ENCODE results near the gene DNAJB1. TPM values are rescaled to one million over a fixed set of nuclear protein-coding genes. Genes with fewer than 3 reads are reported as not detected.

DNAJB1 gene
- polyA plus RNA-seq, 1 donor (not counting 4 experiments of a cell fraction or from before 2014, with no cell fraction given) = 265 TPM

GRCh38 chr19:14530005-14530348 lies 11.8 kb upstream of the DNAJB1 start:
- dilution Hi-C loops (cut with MboI; ENCODE audit: extremely low pct_ligation_motif_present, low sequenced_read_pairs) = no loop called here
- peaks cover 50% of the 10 kb centered on the region for H3K79me2 ChIP-seq (ENCODE audit: control insufficient read depth, insufficient read depth, low read length)
- H3K9ac ChIP-seq (ENCODE audit: control insufficient read depth, extremely low read depth, insufficient read depth, low read length) = peak overlapping the region; percentile 92
- no peaks in the 10 kb centered on the region for H3K9me3 ChIP-seq (ENCODE audit: control insufficient read depth, low read depth, low read length)
- peaks cover 2% of the 10 kb centered on the region for H3K9me1 ChIP-seq (ENCODE audit: control insufficient read depth, extremely low read depth, insufficient read depth, low read length)
- TF ChIP-seq EZH2 (IDR thresholded peaks at IDR 0.05; ENCODE audit: low read length) (no peak), CTCF (optimal IDR thresholded peaks at IDR 0.05 in 1 of 3, IDR thresholded peaks at IDR 0.05 in 1 of 3, conservative IDR thresholded peaks at IDR 0.05 in 1 of 3; ENCODE audit: extremely low read depth in 1 of 3, insufficient read depth in 2 of 3, low read length in 3 of 3) (no peak)
- peak overlapping the region; percentile 84 for H3K27ac ChIP-seq (ENCODE audit: control insufficient read depth, insufficient read depth, low read length)
- H3K27me3 ChIP-seq (ENCODE audit: control insufficient read depth, extremely low read depth, insufficient read depth, low read length) = no peaks in the 10 kb centered on the region
- peak overlapping the region; percentile 74 to 99 (median 98) for H3K4me3 ChIP-seq (ENCODE audit: control insufficient read depth in 2 of 3, extremely low read depth in 1 of 3, insufficient read depth in 2 of 3, low read depth in 1 of 3, low read length in 3 of 3)
- H3K36me3 ChIP-seq (ENCODE audit: control insufficient read depth in 2 of 2, extremely low read depth in 1 of 2, insufficient read depth in 2 of 2, low read length in 2 of 2) = peaks cover 3 to 6% of the 10 kb centered on the region in 2 experiments
- H3K4me2 ChIP-seq (ENCODE audit: control insufficient read depth, extremely low read depth, insufficient read depth, low read depth, low read length) = peak overlapping the region; percentile 98
- peaks cover 37% of the 10 kb centered on the region for H3K4me1 ChIP-seq (ENCODE audit: control insufficient read depth, extremely low read depth, insufficient read depth, low read length)
- DNase-seq (ENCODE audit: low read depth, low spot score) (no peak), FAIRE-seq (no peak)
- H4K20me1 ChIP-seq (ENCODE audit: control insufficient read depth, extremely low read depth, insufficient read depth, low read length) = no peaks in the 10 kb centered on the region
- peak overlapping the region; percentile 96 for H2AFZ ChIP-seq (ENCODE audit: control insufficient read depth, low read length)

DNA sequence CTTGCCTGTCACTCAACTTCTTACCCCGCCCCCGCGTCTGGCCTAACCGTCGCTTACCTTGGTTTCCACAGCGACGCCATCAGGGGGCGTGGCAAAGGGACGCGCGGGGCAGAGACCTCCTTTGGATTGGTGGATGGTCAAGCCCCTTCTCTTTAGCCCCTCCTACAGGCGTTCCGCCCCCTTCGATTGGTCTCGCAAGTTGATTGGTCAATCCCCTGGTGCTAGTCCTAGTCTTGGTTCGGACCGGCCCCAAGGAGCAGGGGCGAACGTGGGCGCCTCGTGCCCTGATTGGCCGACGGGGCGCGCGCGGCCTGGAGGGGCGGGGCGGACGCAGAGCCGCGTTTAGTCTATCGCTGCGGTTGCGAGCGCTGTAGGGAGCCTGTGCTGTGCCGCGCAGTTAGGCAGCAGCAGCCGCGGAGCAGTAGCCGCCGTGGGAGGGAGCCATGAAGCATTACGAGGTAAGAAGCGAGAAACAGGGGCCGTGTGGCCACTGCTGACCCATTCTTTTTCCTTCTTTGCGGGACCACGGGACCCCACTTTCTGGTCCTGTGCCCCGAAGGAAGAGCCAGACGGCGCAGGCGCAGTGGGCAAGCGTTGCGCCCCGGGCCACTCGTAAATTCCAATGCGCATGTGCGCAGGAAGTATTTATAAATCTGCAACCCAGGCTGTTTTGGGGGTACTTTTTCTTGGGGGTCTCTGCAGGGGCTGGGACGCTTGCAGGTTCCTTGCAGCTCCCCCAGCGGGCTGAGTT lies 11.2 kb upstream of the DNAJB1 start, which contains the start of gene TECR:
Gene TECR (plus strand): TSS at position 341 of the 751 bp plus-strand sequence. CDS start 103 bp downstream, at position 444.
- no peaks in the 10 kb centered on the region for H3K27me3 ChIP-seq (ENCODE audit: control insufficient read depth, extremely low read depth, insufficient read depth, low read length)
- H3K4me3 ChIP-seq (ENCODE audit: control insufficient read depth in 2 of 3, extremely low read depth in 1 of 3, insufficient read depth in 2 of 3, low read depth in 1 of 3, low read length in 3 of 3) = peak within 1 kb of the TSS; percentile 74 to 99 (median 98)
- H3K9me3 ChIP-seq (ENCODE audit: control insufficient read depth, low read depth, low read length) = no peaks in the 10 kb centered on the region
- H3K79me2 ChIP-seq (ENCODE audit: control insufficient read depth, insufficient read depth, low read length) = peaks cover 45% of the 10 kb centered on the region
- peak within 1 kb of the TSS; percentile 99 for H3K27ac ChIP-seq (ENCODE audit: control insufficient read depth, insufficient read depth, low read length)
- dilution Hi-C loops (cut with MboI; ENCODE audit: extremely low pct_ligation_motif_present, low sequenced_read_pairs) = no loop called here
- FAIRE-seq = peak; percentile 68
- DNase-seq (ENCODE audit: low read depth, low spot score) = peak; percentile 100
- peak within 1 kb of the TSS; percentile 98 for H3K4me2 ChIP-seq (ENCODE audit: control insufficient read depth, extremely low read depth, insufficient read depth, low read depth, low read length)
- H3K36me3 ChIP-seq (ENCODE audit: control insufficient read depth in 2 of 2, extremely low read depth in 1 of 2, insufficient read depth in 2 of 2, low read length in 2 of 2) = peaks cover 0 to 3% of the 10 kb centered on the region in 2 experiments
- no peaks in the 10 kb centered on the region for H4K20me1 ChIP-seq (ENCODE audit: control insufficient read depth, extremely low read depth, insufficient read depth, low read length)
- TF ChIP-seq CTCF (optimal IDR thresholded peaks at IDR 0.05 in 1 of 3, IDR thresholded peaks at IDR 0.05 in 1 of 3, conservative IDR thresholded peaks at IDR 0.05 in 1 of 3; ENCODE audit: extremely low read depth in 1 of 3, insufficient read depth in 2 of 3, low read length in 3 of 3) = no peak
- no peak for TF ChIP-seq EZH2 (IDR thresholded peaks at IDR 0.05; ENCODE audit: low read length)
- H3K9ac ChIP-seq (ENCODE audit: control insufficient read depth, extremely low read depth, insufficient read depth, low read length) = peak within 1 kb of the TSS; percentile 92
- peak within 1 kb of the TSS; percentile 96 for H2AFZ ChIP-seq (ENCODE audit: control insufficient read depth, low read length)
- H3K4me1 ChIP-seq (ENCODE audit: control insufficient read depth, extremely low read depth, insufficient read depth, low read length) = peaks cover 37% of the 10 kb centered on the region
- H3K9me1 ChIP-seq (ENCODE audit: control insufficient read depth, extremely low read depth, insufficient read depth, low read length) = peaks cover 2% of the 10 kb centered on the region

Data from keratinocyte (primary cell).